TTC549 (cell line): ENCODE measurements around the gene EFNB3.

Experiments
- FAIRE-seq: peaks from 2 replicates; lab custom pipeline; 2012; peaks lifted over from hg19 to GRCh38; lab: Jason Lieb, UNC

The EFNB3 gene

GRCh38 chr17:7701681-7702080 is 3.3 kb upstream of the EFNB3 start:
- no peak for FAIRE-seq

GRCh38 chr17:7702776-7703175 is 2.2 kb upstream of the EFNB3 start:
- FAIRE-seq, result no peak

GRCh38 chr17:7703584-7704479 is 1.2 kb upstream of the EFNB3 start:
- no peak for FAIRE-seq

- FAIRE-seq, result no peak
These were observed 560 bp downstream of the EFNB3 start for GRCh38 chr17:7705269-7706255.

GRCh38 chr17:7706631-7707354 is 1.8 kb downstream of the EFNB3 start:
- FAIRE-seq, result no peak

- no peak for FAIRE-seq
These were observed 2.4 kb downstream of the EFNB3 start for GRCh38 chr17:7707446-7707845.

GRCh38 chr17:7707858-7708750 is 3.1 kb downstream of the EFNB3 start:
- no peak for FAIRE-seq

GRCh38 chr17:7709031-7709430 is 4.0 kb downstream of the EFNB3 start:
- FAIRE-seq, result no peak

- FAIRE-seq, result no peak
These were observed 5.3 kb downstream of the EFNB3 start for GRCh38 chr17:7710301-7710700.

GRCh38 chr17:7711051-7711755 is 6.2 kb downstream of the EFNB3 start:
- FAIRE-seq, result no peak

GRCh38 chr17:7712111-7712771 is 7.2 kb downstream of the EFNB3 start:
- FAIRE-seq, result no peak

- FAIRE-seq, result no peak
These were observed 8.8 kb downstream of the EFNB3 start for GRCh38 chr17:7713782-7714181.

GRCh38 chr17:7714721-7715594 is 10.0 kb downstream of the EFNB3 start:
- no peak for FAIRE-seq

GRCh38 chr17:7715936-7716886 is 11.2 kb downstream of the EFNB3 start:
- FAIRE-seq, result no peak

GRCh38 chr17:7716901-7717755 is 12.1 kb downstream of the EFNB3 start, which contains the start of gene DNAH2:
DNAH2 (plus strand) TSS chr17:7717744; CDS start chr17:7719735, 1,991 bp downstream.
- no peak for FAIRE-seq

- no peak for FAIRE-seq
These were observed 12.9 kb downstream of the EFNB3 start for GRCh38 chr17:7717756-7718350.
